GM19099 (cell line): ENCODE measurements around the gene TWIST2.

Experiments used
- POLR2A ChIP-seq: IDR thresholded peaks from 3 replicates; pipeline ENCODE4 v1.6.1; 2011; ENCODE audit warnings: low read depth; ENCODE audit not compliant: insufficient read length; ENCODE audit errors: extremely low read depth

Gene TWIST2

DNA sequence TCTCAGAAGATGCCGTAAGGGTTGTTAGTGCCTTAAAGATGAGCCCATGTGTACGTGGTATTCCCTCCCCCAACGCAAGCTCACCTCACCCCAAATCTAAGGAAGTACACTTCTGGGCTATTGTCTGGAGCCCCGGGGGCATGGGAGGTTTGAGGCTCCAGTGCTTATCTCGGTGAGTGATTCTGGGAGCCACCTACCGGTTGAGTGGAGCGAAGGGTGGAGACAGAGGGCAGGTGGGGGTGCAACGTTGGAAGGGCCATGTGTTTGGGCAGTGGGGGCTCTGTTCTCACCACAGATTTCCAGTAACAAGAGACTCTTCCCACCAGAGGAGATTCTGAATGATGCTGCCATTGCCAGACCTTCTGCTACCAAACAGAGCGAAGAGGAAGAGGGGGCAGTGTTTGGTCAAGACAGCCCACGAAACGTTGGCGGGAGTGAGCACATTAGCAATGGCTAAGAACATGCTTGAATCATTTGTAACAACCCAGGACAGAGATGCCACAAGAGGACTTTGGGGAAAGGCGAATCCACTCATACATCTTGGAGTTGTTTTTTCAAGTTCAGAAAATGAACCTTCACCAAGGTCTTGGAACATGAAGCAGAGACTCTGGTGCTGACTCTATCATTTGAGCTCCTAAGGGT, 38.7 kb downstream of the TWIST2 start:
- no peak for TF ChIP-seq POLR2A

GRCh38 chr2:238887616-238888015, 39.7 kb downstream of the TWIST2 start:
- TF ChIP-seq POLR2A = no peak

DNA sequence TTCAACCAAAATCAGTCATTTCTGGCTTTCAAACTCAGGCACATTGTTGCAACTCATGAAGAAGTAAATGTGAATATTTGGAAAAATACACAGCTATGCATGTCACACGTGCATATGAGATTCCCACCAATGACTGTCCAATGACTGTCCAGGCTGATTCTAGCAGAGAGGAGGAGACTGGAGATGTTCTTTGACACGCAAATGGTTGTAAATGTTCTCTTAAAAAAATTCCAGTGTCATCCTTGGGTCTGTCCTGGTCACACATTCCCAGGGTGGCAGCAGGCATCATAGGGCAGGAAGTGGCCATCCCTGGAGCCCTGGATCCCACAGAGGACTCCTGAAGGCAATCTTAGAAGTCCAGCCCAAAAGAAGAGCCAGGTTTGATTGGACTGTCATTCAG, 40.9 kb downstream of the TWIST2 start:
- no peak for TF ChIP-seq POLR2A

- no peak for TF ChIP-seq POLR2A
These were observed 42.2 kb downstream of the TWIST2 start for GRCh38 chr2:238890131-238890530.

DNA sequence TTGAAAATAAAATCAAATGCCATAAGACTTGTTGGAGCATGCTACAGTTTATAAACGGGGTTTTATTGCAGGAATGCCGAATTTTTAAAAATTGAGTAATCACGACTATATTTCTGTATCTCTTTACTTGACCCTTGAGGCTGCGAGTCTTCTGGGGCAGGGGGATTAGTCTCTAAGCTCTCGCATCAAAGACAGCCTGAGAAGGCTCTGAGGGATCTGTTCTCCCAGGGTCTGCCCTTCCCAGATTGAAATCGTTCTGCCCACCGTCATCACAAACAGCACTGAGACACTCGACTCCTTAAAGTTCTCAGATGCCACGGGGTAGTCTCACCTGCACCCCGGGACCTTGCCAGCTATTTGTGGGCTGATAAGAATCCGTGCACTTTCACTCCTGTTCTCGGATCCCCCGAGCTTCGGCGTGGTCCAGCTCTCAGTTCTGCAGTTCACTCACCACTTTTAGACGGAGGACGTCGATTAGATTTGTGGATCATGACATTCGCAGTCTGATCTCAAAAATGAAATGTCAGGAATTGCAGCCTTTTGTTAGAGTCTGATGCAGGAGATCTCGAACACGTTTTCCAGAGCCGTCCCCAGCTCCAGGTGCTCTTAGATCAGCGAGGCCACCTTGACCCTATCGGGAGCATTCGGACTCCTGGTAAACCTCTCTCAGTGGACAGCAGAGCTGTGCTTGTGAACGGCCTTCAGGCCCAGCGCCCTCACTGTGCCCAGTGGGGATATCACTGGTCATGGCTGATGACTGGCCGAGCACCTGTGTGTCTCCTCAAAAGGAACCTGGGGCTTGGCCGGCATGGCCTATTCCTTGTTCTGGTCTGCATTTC, 43.0 kb downstream of the TWIST2 start:
- no peak for TF ChIP-seq POLR2A

DNA sequence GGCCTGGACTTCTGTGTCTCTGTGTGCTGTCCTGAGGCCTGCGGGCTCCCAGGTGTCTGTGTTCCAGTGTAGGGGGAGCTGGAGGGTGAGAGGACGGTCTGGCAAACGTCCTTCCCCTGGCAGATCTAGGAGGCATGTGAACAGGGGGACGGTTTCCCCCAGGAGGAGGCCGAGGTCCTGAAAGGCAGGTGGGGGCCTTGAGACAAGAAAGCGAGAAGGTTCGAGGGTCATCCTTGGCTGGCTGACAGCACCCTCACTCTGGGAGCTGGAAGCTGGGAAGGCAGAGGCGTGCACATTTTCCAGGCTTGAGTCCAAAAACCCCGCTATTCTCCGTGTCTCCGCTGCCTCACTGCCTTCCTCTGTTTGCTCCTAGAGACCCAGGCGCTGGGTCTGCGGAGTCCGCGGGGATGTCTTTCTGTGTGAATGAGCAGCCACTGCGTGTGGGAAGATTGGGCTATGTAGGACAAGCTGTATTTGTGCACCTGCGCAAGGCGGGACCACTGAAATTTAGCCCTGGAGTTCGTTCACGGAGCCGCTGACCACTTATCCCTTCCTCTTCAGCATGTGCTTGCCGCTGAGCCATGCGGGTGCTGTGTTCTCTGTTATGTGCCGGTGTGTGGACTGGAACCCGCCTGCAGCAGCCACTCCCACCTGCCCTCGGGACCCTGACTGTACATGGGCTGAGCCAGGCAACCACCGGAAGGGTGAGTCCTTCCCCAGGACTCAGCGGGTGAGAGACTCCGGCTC, 43.7 kb downstream of the TWIST2 start:
- no peak for TF ChIP-seq POLR2A

GRCh38 chr2:238892204-238892500, 44.3 kb downstream of the TWIST2 start:
- no peak for TF ChIP-seq POLR2A

GRCh38 chr2:238892796-238893195, 44.9 kb downstream of the TWIST2 start:
- TF ChIP-seq POLR2A = no peak

DNA sequence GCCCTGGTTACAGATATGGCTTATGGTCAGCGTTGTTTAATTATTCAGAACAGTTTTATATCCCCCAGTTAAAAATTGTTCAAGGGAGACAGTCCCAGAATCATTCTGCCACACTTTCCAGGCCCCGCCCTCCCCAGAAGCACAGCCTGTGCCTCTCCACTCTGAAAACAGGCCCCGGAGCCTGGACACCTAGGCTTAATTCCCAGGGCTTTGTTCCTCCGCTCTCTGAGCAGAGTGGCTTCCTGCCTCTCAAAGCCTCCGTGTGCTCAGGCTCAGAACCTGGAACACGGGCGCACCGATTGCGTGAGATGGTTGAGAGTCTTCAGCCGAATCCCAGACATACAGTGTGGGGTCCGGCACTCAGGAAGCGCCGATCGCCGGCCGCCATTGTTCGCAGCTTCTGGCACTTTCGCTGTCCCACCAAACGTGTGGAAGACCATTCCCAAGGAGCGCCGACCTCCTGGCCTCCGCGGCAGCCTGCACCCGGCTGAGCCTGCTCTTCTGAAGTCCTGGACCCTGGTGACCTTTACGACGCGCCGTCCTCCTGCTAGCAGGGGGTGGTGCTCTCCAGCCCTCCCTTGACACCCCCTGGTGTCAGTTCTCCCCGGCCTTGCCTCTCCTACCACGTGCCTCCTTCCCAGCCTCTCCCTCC, 45.6 kb downstream of the TWIST2 start:
- TF ChIP-seq POLR2A = no peak

GRCh38 chr2:238894226-238894949, 46.5 kb downstream of the TWIST2 start:
- no peak for TF ChIP-seq POLR2A

- TF ChIP-seq POLR2A = no peak
These were observed 47.0 kb downstream of the TWIST2 start for GRCh38 chr2:238894950-238895298.

GRCh38 chr2:238895361-238895882, 47.5 kb downstream of the TWIST2 start:
- TF ChIP-seq POLR2A = no peak

DNA sequence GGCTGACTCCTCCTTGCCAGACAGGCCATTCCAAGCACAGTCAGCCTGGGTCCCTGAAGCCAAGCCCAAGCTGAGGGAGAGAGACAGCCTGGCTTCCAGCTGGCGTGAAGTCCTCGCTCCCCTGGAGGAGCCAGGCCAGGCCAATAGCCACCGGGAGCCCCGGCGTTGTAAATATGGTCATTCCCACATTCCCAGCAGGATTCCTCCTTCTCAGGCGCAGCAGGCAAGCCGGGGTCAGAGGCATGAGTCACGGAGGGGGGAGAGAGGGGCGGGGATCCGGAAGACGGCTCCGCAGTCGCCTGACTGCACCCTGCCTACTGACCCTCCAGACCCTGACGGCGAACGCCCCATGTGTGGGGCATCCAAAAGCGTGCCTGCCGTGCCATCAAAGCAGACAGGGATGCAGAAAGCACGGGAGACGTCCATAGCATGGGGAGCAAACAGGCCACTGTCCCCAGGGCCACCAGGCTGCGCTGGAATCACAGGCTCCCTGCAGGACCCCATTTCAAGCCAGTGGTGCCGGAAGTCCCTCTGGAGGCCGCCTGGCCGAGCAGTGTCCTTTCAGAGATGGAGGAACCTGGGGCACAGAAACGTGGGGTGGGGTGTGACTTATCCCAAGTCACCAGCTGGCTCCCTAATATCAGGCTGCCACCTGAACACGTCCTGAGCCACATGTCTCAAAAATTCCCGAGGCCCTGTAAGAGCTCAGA, 48.2 kb downstream of the TWIST2 start:
- TF ChIP-seq POLR2A = no peak

DNA sequence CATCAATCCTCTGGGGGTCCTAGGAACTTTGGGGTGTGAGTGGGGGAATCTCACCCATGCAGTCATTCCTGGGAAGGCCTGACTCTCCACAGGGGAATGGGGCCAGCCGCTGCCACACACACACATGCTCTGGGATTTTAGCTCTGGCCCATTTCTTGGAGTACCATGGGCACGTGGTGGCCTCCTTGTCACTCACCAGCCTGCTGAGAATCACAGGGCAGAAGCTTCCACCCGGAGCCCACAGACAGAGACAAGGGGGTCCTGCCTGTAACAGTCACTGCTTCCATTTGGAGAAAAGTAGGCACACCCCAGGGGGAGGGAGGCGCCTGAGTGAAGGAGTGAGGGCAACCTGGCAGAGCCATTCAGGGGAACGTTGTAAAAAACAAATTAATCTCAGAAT, 48.8 kb downstream of the TWIST2 start:
- TF ChIP-seq POLR2A = no peak

DNA sequence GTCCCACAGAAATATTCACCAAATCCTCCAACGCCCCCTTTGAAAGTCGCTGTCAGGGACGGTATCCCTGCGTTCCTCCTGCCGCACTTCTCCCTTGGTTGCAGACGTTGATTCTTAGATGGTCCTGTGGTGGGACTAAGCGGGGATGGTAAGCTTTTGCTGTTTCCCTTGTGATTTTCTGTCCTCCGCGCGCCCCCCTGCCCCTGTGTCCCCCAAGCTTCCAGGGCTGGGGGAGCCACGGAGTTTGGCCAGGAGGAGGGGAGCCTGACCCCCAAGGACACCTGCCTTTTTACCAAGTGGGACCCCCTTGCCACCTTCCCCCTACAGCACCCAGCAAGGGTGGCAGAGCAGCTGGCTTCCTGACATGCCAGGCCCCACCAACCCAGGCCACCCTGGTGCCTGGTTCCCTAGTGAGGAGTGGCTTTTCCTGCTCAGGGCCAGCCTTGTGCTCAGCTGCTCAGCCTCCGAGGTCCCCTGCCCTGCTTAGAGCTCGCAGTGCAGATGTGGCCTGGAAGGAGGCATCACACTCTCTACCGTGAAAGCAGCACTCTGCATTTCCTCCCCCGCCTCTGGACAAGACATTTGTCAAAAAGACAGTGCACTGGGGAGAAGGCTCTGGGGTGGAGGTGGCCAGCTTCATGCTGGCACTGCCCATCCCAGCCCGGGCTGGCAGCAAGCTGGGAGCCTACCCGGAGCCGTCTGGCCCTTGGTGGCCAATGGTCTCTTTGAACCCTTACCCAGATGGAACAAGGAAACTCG, 49.4 kb downstream of the TWIST2 start:
- no peak for TF ChIP-seq POLR2A
